ENCODE data around the gene TMEM132D.

DNA sequence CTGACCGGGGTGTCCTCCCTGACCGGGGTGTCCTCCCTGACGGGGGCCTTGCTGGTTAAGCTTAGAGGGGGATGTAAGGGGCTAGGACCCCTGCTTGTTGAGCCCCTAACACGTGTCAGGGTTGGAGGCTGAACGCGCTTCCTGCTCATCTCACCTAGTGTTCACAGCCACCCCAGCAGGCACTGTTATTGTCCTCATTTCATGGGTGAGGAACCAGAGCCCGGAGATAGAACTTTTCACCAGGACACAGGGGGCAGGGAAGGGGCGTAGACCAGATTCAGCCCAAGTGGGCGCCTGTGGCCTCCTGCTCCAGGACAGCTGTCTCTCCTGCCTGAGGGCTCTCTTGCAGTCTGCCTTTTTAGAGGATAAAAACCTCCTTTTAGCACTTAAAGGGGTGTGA is 814.2 kb downstream of the TMEM132D start:
- TF ChIP-seq POLR2AphosphoS5 (IDR thresholded peaks at IDR 0.05) (no peak), REST (IDR thresholded peaks at IDR 0.05; ENCODE audit: borderline replicate concordance) (no peak), CTCF (IDR thresholded peaks at IDR 0.05; ENCODE audit: poor library complexity, severe bottlenecking) (no peak)

Data from neural cell (in vitro differentiated cells).